SK-N-DZ (cell line): ENCODE measurements around the gene ROCK1.

Source experiments
- small RNA-seq, 2 experiments: library from RNA; depleted of rRNA; stranded (forward); fragments of <200 nt; gene quantifications; one replicate each; pipeline ENCODE3, GENCODE V24; 2014

The ROCK1 gene

Small RNA genes within 50 kb of the gene (small RNA-seq; reads per million reads assigned to genes)
- gene RNU6-120P: 0 reads per million in 2 experiments
